ENCODE data around the gene PSD. TPM values are rescaled to one million over a fixed set of nuclear protein-coding genes. Genes with fewer than 3 reads are reported as not detected.

PSD gene
- total and polyA plus RNA-seq, 2 donors (not counting 1 experiment from before 2014, with no cell fraction given), result 0.07 to 5.3 TPM

DNA sequence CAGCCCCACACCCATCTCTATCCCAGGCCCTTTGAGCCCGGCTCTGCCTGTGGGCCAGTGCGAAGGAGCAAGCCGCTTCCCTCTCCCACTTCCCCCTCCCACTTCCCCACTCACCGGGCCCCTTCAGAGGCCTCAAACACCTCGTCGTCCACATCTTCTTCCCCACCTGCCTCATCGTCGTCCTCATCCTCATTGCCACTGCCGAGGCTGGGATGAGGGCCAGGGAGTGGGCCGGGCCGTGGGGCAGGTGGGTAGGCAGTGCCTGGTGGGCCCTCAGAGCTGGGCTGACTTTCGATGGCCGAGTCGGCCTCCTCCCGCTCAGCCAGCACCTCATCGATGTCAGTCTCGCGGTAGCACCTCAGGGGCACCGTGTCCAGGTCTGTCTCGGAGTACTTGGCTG, 3.8 kb downstream of the PSD start:
- no peaks in the 10 kb centered on the region for H3K36me3 ChIP-seq (ENCODE audit: control insufficient read depth, insufficient read depth, low read length)
- peaks cover 63% of the 10 kb centered on the region for H3K27me3 ChIP-seq (ENCODE audit: control insufficient read depth, insufficient read depth, low read length)

DNA sequence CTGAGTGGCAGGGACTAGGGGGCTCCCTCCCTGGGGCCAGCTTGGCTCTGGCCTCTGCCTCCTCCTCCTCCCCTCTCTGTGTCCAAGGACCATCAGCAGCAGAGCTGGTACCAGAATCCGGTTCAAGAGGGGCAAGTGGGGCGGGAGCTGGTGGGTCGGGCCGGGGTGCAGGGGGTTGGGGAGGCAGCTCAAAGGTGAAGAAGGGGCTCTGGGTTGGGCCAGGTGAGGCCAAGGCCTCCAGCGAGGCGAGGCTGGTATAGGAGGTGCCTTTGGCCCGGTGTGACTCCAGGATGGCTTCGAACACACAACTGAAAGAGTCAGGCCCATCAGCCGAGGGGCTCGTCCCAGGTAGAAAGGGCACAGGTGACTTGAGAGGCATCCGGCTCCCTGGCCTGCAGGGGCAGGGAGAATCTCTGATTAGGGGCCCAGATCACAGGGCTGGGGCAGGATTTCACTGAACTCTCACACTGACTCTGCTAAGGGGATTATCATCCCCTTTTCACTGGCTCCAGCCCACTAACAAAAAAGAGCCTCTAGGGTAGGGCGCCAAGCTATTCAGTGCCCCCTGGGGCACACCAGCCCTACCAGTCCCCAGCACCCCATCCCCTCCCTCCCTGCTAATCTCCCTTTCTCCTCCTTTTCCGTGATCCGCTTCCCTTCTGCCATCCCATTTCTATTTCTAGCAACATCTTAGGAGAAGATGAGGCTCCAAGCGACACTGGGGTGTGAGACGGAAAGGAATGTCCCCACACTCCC, 4.6 kb downstream of the PSD start:
- H3K4me3 ChIP-seq (replicated peaks in 1 of 4; ENCODE audit: control extremely low read depth in 1 of 4, insufficient read depth in 1 of 4, low read depth in 3 of 4, low read length in 4 of 4), result no peak overlapping the region
- no peaks in the 10 kb centered on the region for H3K36me3 ChIP-seq (ENCODE audit: control insufficient read depth, insufficient read depth, low read length)
- no peak overlapping the region for H3K9ac ChIP-seq (ENCODE audit: insufficient read depth, low read length)
- no peak for DNase-seq (ENCODE audit: low read depth in 2 of 2)
- TF ChIP-seq, protein P1, sequence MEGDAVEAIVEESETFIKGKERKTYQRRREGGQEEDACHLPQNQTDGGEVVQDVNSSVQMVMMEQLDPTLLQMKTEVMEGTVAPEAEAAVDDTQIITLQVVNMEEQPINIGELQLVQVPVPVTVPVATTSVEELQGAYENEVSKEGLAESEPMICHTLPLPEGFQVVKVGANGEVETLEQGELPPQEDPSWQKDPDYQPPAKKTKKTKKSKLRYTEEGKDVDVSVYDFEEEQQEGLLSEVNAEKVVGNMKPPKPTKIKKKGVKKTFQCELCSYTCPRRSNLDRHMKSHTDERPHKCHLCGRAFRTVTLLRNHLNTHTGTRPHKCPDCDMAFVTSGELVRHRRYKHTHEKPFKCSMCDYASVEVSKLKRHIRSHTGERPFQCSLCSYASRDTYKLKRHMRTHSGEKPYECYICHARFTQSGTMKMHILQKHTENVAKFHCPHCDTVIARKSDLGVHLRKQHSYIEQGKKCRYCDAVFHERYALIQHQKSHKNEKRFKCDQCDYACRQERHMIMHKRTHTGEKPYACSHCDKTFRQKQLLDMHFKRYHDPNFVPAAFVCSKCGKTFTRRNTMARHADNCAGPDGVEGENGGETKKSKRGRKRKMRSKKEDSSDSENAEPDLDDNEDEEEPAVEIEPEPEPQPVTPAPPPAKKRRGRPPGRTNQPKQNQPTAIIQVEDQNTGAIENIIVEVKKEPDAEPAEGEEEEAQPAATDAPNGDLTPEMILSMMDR (conservative IDR thresholded peaks at IDR 0.05 in 1 of 2, IDR thresholded peaks at IDR 0.05 in 1 of 2; ENCODE audit: low read depth in 1 of 2, low read length in 2 of 2), result no peak
- no peak for TF ChIP-seq EZH2 (IDR thresholded peaks at IDR 0.05; ENCODE audit: low read length, missing control alignments)
- H3K27ac ChIP-seq (ENCODE audit: insufficient read depth, low read length), result no peak overlapping the region
- H3K4me2 ChIP-seq (ENCODE audit: extremely low read depth, insufficient read depth, low read length), result no peak overlapping the region
- H2AFZ ChIP-seq (ENCODE audit: low read length), result no peak overlapping the region
- H4K20me1 ChIP-seq (ENCODE audit: control insufficient read depth, extremely low read depth, insufficient read depth, low read length), result no peaks in the 10 kb centered on the region
- H3K79me2 ChIP-seq (ENCODE audit: control insufficient read depth, insufficient read depth, low read length), result no peaks in the 10 kb centered on the region
- no peaks in the 10 kb centered on the region for H3K9me3 ChIP-seq (ENCODE audit: control insufficient read depth, insufficient read depth, low read depth, low read length)
- H3K27me3 ChIP-seq (ENCODE audit: control insufficient read depth, insufficient read depth, low read length), result peaks cover 65% of the 10 kb centered on the region
- no peaks in the 10 kb centered on the region for H3K4me1 ChIP-seq (ENCODE audit: control insufficient read depth, extremely low read depth, insufficient read depth, low read length)

More for the DNA sequence above, 3.8 kb downstream of the PSD start:
- Histone ChIP-seq H3K4me3 (replicated peaks in 1 of 4; ENCODE audit: control extremely low read depth in 1 of 4, insufficient read depth in 1 of 4, low read depth in 3 of 4, low read length in 4 of 4) (no peak overlapping the region), H3K9me3 (ENCODE audit: control insufficient read depth, insufficient read depth, low read depth, low read length) (no peaks in the 10 kb centered on the region), H3K27ac (ENCODE audit: insufficient read depth, low read length) (no peak overlapping the region), H2AFZ (ENCODE audit: low read length) (no peak overlapping the region), H3K79me2 (ENCODE audit: control insufficient read depth, insufficient read depth, low read length) (no peaks in the 10 kb centered on the region), H3K4me1 (ENCODE audit: control insufficient read depth, extremely low read depth, insufficient read depth, low read length) (peaks cover 2% of the 10 kb centered on the region), H3K9ac (ENCODE audit: insufficient read depth, low read length) (no peak overlapping the region), H4K20me1 (ENCODE audit: control insufficient read depth, extremely low read depth, insufficient read depth, low read length) (no peaks in the 10 kb centered on the region), H3K4me2 (ENCODE audit: extremely low read depth, insufficient read depth, low read length) (no peak overlapping the region)
- TF ChIP-seq, protein P1 (conservative IDR thresholded peaks at IDR 0.05 in 1 of 2, IDR thresholded peaks at IDR 0.05 in 1 of 2; ENCODE audit: low read depth in 1 of 2, low read length in 2 of 2), result no peak
- no peak for TF ChIP-seq EZH2 (IDR thresholded peaks at IDR 0.05; ENCODE audit: low read length, missing control alignments)
- DNase-seq (ENCODE audit: low read depth in 2 of 2), result no peak

DNA sequence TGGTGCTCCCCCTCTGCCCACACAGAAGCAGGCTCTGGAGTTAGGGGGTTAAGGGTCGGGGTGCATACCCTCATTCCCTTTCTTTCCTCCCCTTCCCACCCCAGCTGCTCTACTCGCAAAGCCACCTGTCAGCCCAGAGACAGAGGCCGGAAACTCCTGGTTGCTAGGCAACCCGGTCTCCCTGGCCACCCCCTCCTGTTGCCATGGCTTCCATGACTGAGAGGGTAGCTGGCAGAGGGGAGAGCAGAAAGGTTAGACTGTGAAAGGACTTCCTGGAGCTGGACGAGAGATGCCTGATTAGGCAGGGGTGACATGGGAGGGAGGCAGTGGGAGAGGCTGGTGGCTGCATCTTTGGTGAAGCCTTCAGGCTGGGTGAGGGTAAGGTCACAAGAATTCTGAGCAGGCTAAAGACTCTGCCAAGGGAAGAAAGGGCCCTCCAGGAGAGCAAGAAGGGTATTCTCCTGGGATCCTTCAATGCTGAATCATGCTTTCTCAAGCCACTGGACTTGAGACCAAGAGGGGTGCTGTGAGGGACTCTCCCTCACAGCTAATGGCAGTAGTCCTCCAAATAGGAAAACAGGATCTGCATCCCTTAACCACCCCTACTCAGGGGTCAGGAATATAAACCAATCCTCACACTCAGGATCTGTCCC, 5.4 kb downstream of the PSD start:
- Histone ChIP-seq H3K4me1 (ENCODE audit: control insufficient read depth, extremely low read depth, insufficient read depth, low read length) (no peaks in the 10 kb centered on the region), H3K36me3 (ENCODE audit: control insufficient read depth, insufficient read depth, low read length) (no peaks in the 10 kb centered on the region), H3K9ac (ENCODE audit: insufficient read depth, low read length) (no peak overlapping the region), H3K27ac (ENCODE audit: insufficient read depth, low read length) (no peak overlapping the region), H3K4me2 (ENCODE audit: extremely low read depth, insufficient read depth, low read length) (no peak overlapping the region), H3K27me3 (ENCODE audit: control insufficient read depth, insufficient read depth, low read length) (peaks cover 66% of the 10 kb centered on the region), H3K4me3 (replicated peaks in 1 of 4; ENCODE audit: control extremely low read depth in 1 of 4, insufficient read depth in 1 of 4, low read depth in 3 of 4, low read length in 4 of 4) (no peak overlapping the region), H3K79me2 (ENCODE audit: control insufficient read depth, insufficient read depth, low read length) (no peaks in the 10 kb centered on the region), H3K9me3 (ENCODE audit: control insufficient read depth, insufficient read depth, low read depth, low read length) (no peaks in the 10 kb centered on the region), H4K20me1 (ENCODE audit: control insufficient read depth, extremely low read depth, insufficient read depth, low read length) (no peaks in the 10 kb centered on the region), H2AFZ (ENCODE audit: low read length) (no peak overlapping the region)
- TF ChIP-seq, protein P1 (conservative IDR thresholded peaks at IDR 0.05 in 1 of 2, IDR thresholded peaks at IDR 0.05 in 1 of 2; ENCODE audit: low read depth in 1 of 2, low read length in 2 of 2), result no peak
- no peak for TF ChIP-seq EZH2 (IDR thresholded peaks at IDR 0.05; ENCODE audit: low read length, missing control alignments)
- no peak for DNase-seq (ENCODE audit: low read depth in 2 of 2)
